ENCODE data around the gene BET1. TPM values are rescaled to one million over a fixed set of nuclear protein-coding genes. Genes with fewer than 3 reads are reported as not detected.

Gene BET1
- total RNA-seq = 2.4 TPM

GRCh38 chr7:94004024-94004951, at the start of gene BET1:
Gene BET1, minus strand, starts transcription at chr7:94004355. Its CDS starts 139 bp downstream, at chr7:94004216.
- no peaks in the 10 kb centered on the region for H3K27me3 ChIP-seq
- peak; percentile 88 to 98 for DNase-seq (ENCODE audit: low spot score in 2 of 2)
- H3K9me3 ChIP-seq = no peaks in the 10 kb centered on the region
- intact Hi-C loops (cut with DNase I) = loop anchor here (1.0 to 10.0 kb wide), 4 partner anchors 82 to 772 kb away; partner anchors contain the start of genes COL1A2 and VPS50
- no peaks in the 10 kb centered on the region for H3K36me3 ChIP-seq
- H3K27ac ChIP-seq = peak within 1 kb of the TSS; percentile 89 to 91
- peak within 1 kb of the TSS; percentile 81 to 94 for H3K4me3 ChIP-seq
- TF ChIP-seq, protein P1, sequence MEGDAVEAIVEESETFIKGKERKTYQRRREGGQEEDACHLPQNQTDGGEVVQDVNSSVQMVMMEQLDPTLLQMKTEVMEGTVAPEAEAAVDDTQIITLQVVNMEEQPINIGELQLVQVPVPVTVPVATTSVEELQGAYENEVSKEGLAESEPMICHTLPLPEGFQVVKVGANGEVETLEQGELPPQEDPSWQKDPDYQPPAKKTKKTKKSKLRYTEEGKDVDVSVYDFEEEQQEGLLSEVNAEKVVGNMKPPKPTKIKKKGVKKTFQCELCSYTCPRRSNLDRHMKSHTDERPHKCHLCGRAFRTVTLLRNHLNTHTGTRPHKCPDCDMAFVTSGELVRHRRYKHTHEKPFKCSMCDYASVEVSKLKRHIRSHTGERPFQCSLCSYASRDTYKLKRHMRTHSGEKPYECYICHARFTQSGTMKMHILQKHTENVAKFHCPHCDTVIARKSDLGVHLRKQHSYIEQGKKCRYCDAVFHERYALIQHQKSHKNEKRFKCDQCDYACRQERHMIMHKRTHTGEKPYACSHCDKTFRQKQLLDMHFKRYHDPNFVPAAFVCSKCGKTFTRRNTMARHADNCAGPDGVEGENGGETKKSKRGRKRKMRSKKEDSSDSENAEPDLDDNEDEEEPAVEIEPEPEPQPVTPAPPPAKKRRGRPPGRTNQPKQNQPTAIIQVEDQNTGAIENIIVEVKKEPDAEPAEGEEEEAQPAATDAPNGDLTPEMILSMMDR (IDR thresholded peaks at IDR 0.05) = no peak
- peaks cover 0 to 3% of the 10 kb centered on the region in 2 donors for H3K4me1 ChIP-seq

GRCh38 chr7:94053532-94053931, 49.4 kb upstream of the BET1 start:
- no peaks in the 10 kb centered on the region for H3K27me3 ChIP-seq
- no peak overlapping the region for H3K27ac ChIP-seq
- TF ChIP-seq, protein P1 (IDR thresholded peaks at IDR 0.05) = no peak
- DNase-seq (ENCODE audit: low spot score in 2 of 2) = no peak
- H3K36me3 ChIP-seq = no peaks in the 10 kb centered on the region
- no peaks in the 10 kb centered on the region for H3K9me3 ChIP-seq
- intact Hi-C loops (cut with DNase I) = no loop called here
- H3K4me1 ChIP-seq = no peaks in the 10 kb centered on the region
- H3K4me3 ChIP-seq = no peak overlapping the region

- no peak for DNase-seq (ENCODE audit: low spot score in 2 of 2)
- no peaks in the 10 kb centered on the region for H3K27me3 ChIP-seq
- no peaks in the 10 kb centered on the region for H3K9me3 ChIP-seq
- TF ChIP-seq, protein P1 (IDR thresholded peaks at IDR 0.05) = no peak
- H3K4me1 ChIP-seq = no peaks in the 10 kb centered on the region
- no peak overlapping the region for H3K27ac ChIP-seq
- no peaks in the 10 kb centered on the region for H3K36me3 ChIP-seq
- no peak overlapping the region for H3K4me3 ChIP-seq
- intact Hi-C loops (cut with DNase I) = no loop called here
Observed at GRCh38 chr7:94052398-94053180, 48.4 kb upstream of the BET1 start.

DNA sequence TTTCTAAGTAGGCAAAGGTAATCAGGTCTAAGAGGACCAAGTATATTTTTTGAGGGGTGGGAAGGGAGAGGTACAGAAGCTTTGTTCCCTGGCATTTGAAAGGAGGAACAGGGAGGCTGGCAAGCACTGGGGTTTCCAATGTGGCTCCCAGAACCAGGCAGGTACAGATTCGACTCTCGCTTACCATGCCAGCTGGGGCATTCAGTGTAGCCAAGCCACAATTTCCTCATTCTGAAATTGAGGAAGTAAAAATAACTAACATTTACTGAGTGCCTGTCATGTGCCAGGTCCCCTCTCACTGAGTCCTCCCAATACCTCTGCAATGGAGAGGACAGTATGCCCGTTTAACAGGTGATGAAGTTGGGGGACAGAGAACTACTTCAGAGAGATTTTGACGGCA, 45.9 kb upstream of the BET1 start:
- no peak for DNase-seq (ENCODE audit: low spot score in 2 of 2)
- Histone ChIP-seq H3K27me3 (no peaks in the 10 kb centered on the region), H3K36me3 (no peaks in the 10 kb centered on the region), H3K4me1 (no peaks in the 10 kb centered on the region), H3K4me3 (no peak overlapping the region), H3K9me3 (no peaks in the 10 kb centered on the region), H3K27ac (no peak overlapping the region)
- TF ChIP-seq, protein P1 (IDR thresholded peaks at IDR 0.05) = no peak
- intact Hi-C loops (cut with DNase I) = no loop called here

DNA sequence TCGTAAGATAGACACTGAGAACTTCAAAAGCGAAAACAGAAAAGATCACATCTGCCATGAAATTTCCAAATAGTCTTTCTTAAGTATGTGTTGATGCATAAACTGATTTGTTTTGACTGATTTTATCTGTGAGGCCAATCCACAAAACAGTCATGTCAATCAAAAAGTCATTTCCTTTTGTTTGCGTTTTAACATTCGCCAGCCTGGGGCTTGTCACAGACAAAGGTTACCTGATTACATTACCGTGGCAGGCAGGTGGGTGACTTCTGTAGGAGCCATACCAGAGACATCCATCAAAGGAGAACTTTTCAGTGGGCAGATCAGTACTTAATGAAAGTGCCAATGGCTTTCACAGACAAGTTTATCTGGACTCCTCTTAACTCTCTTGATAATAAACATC, 45.5 kb upstream of the BET1 start:
- H3K4me3 ChIP-seq = no peak overlapping the region
- DNase-seq (ENCODE audit: low spot score in 2 of 2) = no peak
- H3K36me3 ChIP-seq = no peaks in the 10 kb centered on the region
- no peaks in the 10 kb centered on the region for H3K27me3 ChIP-seq
- H3K9me3 ChIP-seq = no peaks in the 10 kb centered on the region
- no peak overlapping the region for H3K27ac ChIP-seq
- TF ChIP-seq, protein P1 (IDR thresholded peaks at IDR 0.05) = no peak
- intact Hi-C loops (cut with DNase I) = no loop called here
- no peaks in the 10 kb centered on the region for H3K4me1 ChIP-seq

All from ascending aorta (tissue), 2 donors.